Measurements from ENCODE around the gene CIC. TPM values are rescaled to one million over a fixed set of nuclear protein-coding genes. Genes with fewer than 3 reads are reported as not detected.

The CIC gene
- total and polyA plus RNA-seq, 2 experiments from 2014 or later, result 18.1 to 55.5 TPM

GRCh38 chr19:42288387-42288786 is 19.3 kb downstream of the CIC start:
- no peak for TF ChIP-seq CTCF (IDR thresholded peaks at IDR 0.05; ENCODE audit: low read depth, low read length)
- Histone ChIP-seq H3K4me1 (ENCODE audit: low read depth) (peaks cover 7% of the 10 kb centered on the region), H3K9me3 (ENCODE audit: low read depth) (no peaks in the 10 kb centered on the region), H3K36me3 (peaks cover 42% of the 10 kb centered on the region), H3K27me3 (no peaks in the 10 kb centered on the region), H3K27ac (no peak overlapping the region), H3K4me3 (no peak overlapping the region)
- no peak for DNase-seq (ENCODE audit: low read depth in 1 of 2, low spot score in 1 of 2)

GRCh38 chr19:42288881-42289555 is 20.0 kb downstream of the CIC start:
- no peak overlapping the region for H3K27ac ChIP-seq
- H3K36me3 ChIP-seq, result peaks cover 42% of the 10 kb centered on the region

DNA sequence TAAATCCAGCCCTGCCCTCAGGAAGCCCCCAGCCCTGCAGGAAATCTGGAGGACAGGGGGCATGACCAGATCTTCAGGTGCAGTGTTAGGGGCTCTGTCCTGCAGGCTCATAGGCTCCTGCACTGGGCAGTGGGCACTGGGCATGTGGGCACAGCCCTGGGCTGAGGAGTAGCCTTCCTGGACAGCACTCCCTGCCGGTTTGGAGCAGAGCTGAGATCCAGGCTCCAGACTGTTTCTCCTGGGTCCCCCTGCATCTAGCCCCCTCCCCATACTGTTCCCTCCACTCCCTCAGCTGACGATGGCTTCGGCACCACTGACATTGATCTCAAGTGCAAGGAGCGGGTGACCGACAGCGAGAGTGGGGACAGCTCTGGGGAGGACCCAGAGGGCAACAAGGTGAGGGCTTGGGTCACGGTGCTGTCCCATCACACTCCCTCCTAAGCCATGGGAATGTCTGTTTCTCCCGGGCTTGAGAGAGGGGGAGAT is 20.5 kb downstream of the CIC start:
- Histone ChIP-seq H3K4me3 (no peak overlapping the region), H3K27me3 (no peaks in the 10 kb centered on the region), H3K27ac (no peak overlapping the region), H3K36me3 (peaks cover 42% of the 10 kb centered on the region), H3K4me1 (ENCODE audit: low read depth) (peaks cover 7% of the 10 kb centered on the region), H3K9me3 (ENCODE audit: low read depth) (no peaks in the 10 kb centered on the region)
- TF ChIP-seq CTCF (IDR thresholded peaks at IDR 0.05; ENCODE audit: low read depth, low read length), result no peak
- no peak for DNase-seq (ENCODE audit: low read depth in 1 of 2, low spot score in 1 of 2)

More at GRCh38 chr19:42288881-42289555, 20.0 kb downstream of the CIC start:
- no peak overlapping the region for H3K4me3 ChIP-seq
- H3K27me3 ChIP-seq, result no peaks in the 10 kb centered on the region
- H3K4me1 ChIP-seq (ENCODE audit: low read depth), result peaks cover 7% of the 10 kb centered on the region
- no peaks in the 10 kb centered on the region for H3K9me3 ChIP-seq (ENCODE audit: low read depth)
- no peak for TF ChIP-seq CTCF (IDR thresholded peaks at IDR 0.05; ENCODE audit: low read depth, low read length)
- no peak for DNase-seq (ENCODE audit: low read depth in 1 of 2, low spot score in 1 of 2)

DNA sequence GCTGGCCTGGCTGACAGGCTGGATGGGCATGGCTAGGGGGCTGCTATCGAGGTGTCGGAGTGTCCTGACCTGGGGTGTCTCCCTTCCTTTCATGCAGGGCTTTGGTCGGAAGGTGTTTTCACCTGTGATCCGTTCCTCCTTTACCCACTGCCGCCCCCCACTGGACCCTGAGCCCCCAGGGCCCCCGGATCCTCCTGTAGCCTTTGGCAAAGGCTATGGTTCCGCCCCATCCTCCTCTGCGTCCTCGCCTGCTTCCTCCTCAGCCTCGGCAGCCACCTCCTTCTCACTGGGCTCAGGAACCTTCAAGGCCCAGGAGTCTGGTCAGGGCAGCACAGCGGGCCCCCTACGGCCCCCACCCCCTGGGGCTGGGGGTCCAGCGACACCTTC is 21.1 kb downstream of the CIC start:
- Histone ChIP-seq H3K36me3 (peaks cover 42% of the 10 kb centered on the region), H3K4me3 (no peak overlapping the region), H3K27me3 (no peaks in the 10 kb centered on the region), H3K4me1 (ENCODE audit: low read depth) (peaks cover 4% of the 10 kb centered on the region), H3K27ac (no peak overlapping the region), H3K9me3 (ENCODE audit: low read depth) (no peaks in the 10 kb centered on the region)
- DNase-seq (ENCODE audit: low read depth in 1 of 2, low spot score in 1 of 2), result no peak
- no peak for TF ChIP-seq CTCF (IDR thresholded peaks at IDR 0.05; ENCODE audit: low read depth, low read length)

DNA sequence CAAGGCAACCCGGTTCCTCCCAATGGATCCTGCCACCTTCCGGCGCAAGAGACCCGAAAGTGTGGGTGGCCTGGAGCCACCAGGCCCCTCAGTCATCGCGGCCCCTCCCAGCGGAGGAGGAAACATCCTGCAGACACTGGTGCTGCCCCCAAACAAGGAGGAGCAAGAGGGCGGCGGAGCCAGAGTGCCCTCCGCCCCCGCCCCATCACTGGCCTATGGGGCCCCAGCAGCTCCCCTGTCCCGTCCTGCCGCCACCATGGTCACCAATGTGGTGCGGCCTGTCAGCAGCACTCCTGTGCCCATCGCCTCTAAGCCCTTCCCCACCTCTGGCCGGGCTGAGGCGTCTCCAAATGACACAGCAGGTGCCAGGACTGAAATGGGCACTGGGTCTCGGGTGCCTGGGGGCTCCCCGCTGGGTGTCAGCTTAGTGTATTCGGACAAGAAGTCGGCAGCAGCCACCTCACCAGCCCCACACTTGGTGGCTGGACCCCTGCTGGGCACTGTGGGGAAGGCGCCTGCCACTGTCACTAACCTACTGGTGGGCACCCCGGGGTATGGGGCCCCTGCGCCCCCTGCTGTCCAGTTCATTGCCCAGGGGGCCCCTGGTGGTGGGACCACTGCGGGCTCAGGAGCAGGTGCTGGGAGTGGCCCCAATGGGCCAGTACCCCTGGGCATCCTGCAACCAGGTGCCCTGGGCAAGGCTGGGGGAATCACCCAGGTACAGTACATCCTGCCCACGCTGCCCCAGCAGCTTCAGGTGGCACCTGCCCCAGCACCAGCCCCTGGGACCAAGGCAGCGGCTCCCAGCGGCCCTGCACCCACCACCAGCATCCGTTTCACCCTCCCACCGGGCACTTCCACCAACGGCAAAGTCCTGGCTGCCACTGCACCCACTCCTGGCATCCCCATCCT is 21.7 kb downstream of the CIC start:
- DNase-seq (ENCODE audit: low read depth in 1 of 2, low spot score in 1 of 2), result peak in 1 of 2 donors; percentile 52
- H3K36me3 ChIP-seq, result peaks cover 42% of the 10 kb centered on the region

More for the DNA sequence above, 21.7 kb downstream of the CIC start:
- Histone ChIP-seq H3K27me3 (no peaks in the 10 kb centered on the region), H3K9me3 (ENCODE audit: low read depth) (no peaks in the 10 kb centered on the region), H3K4me3 (no peak overlapping the region), H3K27ac (no peak overlapping the region), H3K4me1 (ENCODE audit: low read depth) (no peaks in the 10 kb centered on the region)
- peak; percentile 46 for TF ChIP-seq CTCF (IDR thresholded peaks at IDR 0.05; ENCODE audit: low read depth, low read length)
